GM06990 (cell line): ENCODE results near the gene ANKRD16.
"Not testable (repeated sequence)": the region's sequence is repeated elsewhere in the genome, so short reads cannot be mapped to it uniquely, and the experiment has no call there.

ENCODE experiments used
- DNase-seq: peaks from one replicate; pipeline ENCODE4 v3.0.0-alpha.2; 2011; ENCODE audit not compliant: insufficient read length; ENCODE audit errors: extremely low read depth
- H3K27me3 ChIP-seq: replicated peaks from 2 replicates; pipeline ENCODE4 v1.6.0; 2011; ENCODE audit warnings: low read length; ENCODE audit not compliant: control insufficient read depth, insufficient read depth
- H3K36me3 ChIP-seq: 2 replicates; pipeline ENCODE4 v1.5.1; 2011; ENCODE audit warnings: low read length; ENCODE audit not compliant: control insufficient read depth, insufficient read depth
- H3K4me3 ChIP-seq: replicated peaks from 2 replicates; pipeline ENCODE4 v1.5.1; 2011; ENCODE audit warnings: low read depth, mild to moderate bottlenecking, control low read depth, low read length
- TF ChIP-seq, protein P1 (sequence below): IDR thresholded peaks from 2 replicates; pipeline ENCODE4 v1.5.1; 2011; ENCODE audit warnings: low read length, control low read depth, mild to moderate bottlenecking, inconsistent platforms; ENCODE audit not compliant: insufficient read depth, poor library complexity, severe bottlenecking

ANKRD16 gene

DNA sequence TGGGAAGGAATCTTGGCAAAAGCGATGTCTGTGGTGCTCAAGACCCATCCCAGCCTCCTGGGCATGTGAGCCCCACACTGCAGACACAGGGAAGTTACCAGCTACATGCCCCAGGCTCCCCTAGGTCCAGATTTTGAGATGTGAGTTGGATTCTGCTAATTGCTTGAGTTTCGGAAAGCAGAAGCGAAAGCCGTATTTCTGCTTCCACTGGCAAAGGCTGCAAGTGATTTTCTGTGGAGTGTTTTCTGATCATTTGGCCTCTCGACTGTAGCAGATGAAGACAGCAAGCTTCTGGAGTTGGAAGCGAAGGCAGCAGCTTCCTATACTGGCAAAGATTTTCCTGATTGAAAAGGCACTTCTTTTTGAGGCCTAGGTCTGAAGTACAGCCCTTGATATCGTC is 29.6 kb downstream of the ANKRD16 start:
- TF ChIP-seq, protein P1, sequence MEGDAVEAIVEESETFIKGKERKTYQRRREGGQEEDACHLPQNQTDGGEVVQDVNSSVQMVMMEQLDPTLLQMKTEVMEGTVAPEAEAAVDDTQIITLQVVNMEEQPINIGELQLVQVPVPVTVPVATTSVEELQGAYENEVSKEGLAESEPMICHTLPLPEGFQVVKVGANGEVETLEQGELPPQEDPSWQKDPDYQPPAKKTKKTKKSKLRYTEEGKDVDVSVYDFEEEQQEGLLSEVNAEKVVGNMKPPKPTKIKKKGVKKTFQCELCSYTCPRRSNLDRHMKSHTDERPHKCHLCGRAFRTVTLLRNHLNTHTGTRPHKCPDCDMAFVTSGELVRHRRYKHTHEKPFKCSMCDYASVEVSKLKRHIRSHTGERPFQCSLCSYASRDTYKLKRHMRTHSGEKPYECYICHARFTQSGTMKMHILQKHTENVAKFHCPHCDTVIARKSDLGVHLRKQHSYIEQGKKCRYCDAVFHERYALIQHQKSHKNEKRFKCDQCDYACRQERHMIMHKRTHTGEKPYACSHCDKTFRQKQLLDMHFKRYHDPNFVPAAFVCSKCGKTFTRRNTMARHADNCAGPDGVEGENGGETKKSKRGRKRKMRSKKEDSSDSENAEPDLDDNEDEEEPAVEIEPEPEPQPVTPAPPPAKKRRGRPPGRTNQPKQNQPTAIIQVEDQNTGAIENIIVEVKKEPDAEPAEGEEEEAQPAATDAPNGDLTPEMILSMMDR = no peak
- H3K36me3 ChIP-seq = no peaks in the 10 kb centered on the region
- DNase-seq = no peak
- H3K27me3 ChIP-seq = no peaks in the 10 kb centered on the region
- no peak overlapping the region for H3K4me3 ChIP-seq

DNA sequence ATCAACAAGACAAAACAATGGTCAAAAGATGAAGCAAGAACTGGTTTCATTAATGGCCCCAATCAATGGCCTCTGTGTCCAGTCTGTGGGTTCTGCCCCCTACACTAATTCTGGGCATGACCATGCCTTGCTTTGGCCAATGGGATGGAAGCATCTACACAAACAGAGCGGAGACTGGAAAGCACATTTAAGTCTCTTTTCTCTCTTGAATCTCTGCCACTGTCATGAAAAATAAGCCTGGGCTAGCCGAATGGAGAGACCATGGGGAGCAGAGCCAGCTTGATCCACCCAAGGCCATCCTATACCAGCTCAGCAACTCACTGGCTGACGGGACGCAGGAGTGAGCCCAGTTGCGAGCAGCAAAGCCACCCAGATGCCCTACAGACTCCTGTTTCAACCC is 30.9 kb downstream of the ANKRD16 start:
- TF ChIP-seq, protein P1 = no peak
- no peak overlapping the region for H3K4me3 ChIP-seq
- H3K27me3 ChIP-seq = no peaks in the 10 kb centered on the region
- no peaks in the 10 kb centered on the region for H3K36me3 ChIP-seq
- DNase-seq = no peak

DNA sequence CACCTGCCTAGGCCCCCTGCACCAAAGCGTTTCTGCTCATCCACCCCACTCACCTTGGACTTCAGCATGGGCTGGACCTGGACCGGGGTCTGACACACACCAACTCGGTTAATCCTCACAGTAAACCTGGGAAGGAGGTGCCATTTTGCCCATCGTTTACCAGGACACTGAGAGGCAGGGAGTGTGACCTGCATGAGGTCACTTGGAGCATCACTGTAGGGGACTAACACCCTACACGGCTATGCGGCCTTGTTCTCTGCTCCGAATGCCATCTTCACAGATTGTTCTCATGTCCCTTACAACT is 33.0 kb downstream of the ANKRD16 start:
- no peak for DNase-seq
- Histone ChIP-seq H3K36me3 (no peaks in the 10 kb centered on the region), H3K4me3 (no peak overlapping the region), H3K27me3 (no peaks in the 10 kb centered on the region)
- TF ChIP-seq, protein P1 = no peak

DNA sequence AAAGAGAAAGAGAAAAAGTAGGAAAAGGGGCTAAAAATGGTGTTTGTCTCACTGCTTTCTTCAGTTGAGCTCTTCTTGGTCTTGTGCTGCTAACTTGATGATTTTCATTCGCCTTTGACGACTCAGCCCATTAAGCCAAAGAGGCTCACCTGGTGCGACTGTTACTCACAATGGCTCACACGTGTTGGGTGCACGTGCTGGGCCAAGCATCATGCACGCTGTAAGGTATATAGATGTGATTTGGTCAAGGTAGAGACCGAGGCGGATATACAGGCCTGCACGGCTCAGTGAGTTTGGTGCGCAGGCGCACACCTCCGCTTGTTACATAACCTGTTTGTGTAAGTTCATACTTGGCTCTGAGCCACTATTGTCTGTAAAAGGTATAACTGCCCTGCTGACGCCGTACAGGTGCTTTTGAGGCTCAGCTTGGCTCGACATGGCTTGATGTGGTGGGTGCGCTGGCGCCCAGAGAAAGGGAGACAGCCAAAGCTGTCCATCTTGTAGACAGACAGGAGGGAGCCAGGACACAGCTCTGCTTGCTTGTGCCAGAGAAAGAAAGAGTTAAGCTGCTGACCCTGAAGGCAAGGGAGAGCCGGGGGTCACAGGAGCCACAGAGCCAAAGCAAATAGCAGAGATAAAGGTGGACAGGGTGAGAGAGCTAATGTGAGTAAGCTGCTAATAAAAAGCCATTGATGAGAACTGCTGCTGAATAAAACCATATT is 33.6 kb downstream of the ANKRD16 start:
- no peaks in the 10 kb centered on the region for H3K27me3 ChIP-seq
- TF ChIP-seq, protein P1 = no peak
- H3K36me3 ChIP-seq = no peaks in the 10 kb centered on the region
- H3K4me3 ChIP-seq = no peak overlapping the region
- no peak for DNase-seq

DNA sequence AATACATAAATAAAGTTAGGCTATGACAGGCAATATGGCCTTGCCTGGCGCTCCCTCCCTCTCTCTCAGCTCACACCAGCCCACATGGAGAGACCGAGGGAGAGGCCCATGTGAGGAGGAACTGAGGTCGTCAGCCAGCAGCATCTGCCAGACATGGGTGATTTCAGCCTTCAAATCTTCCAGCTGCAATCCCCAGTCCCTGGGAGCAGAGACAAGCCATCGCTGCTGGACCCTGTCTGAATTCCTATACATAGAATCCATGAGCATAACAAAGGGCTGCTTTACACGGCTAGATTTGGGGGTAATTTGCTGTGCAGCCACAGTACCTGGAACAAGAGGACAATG is 35.6 kb downstream of the ANKRD16 start:
- Histone ChIP-seq H3K4me3 (no peak overlapping the region), H3K36me3 (no peaks in the 10 kb centered on the region), H3K27me3 (no peaks in the 10 kb centered on the region)
- no peak for DNase-seq
- TF ChIP-seq, protein P1 = no peak

DNA sequence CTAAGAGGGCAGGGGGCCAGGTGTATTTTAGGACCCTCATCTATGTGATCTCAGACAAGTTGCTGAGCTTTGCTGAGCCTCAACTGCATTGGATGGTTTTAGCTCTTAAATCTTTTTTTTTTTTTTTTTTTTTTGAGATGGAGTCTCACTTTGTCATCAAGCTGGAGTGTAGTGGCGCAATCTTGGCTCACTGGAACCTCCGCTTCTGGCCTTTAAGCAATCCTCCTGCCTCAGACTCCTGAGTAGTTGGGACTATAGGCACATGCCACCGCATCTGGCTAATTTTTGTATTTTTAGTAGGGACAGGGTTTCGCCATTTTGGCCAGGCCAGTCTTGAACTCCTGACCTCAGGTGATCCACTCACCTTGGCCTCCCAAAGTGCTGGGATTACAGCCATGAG is 43.0 kb downstream of the ANKRD16 start:
- H3K36me3 ChIP-seq, DNase-seq, H3K27me3 ChIP-seq, H3K4me3 ChIP-seq: not testable (repeated sequence)
